ENCODE data around the gene ATP6V0E2. TPM values are rescaled to one million over a fixed set of nuclear protein-coding genes. Genes with fewer than 3 reads are reported as not detected.

Gene ATP6V0E2
- polyA plus RNA-seq (2013, experiment 1 of 2), result 63.8 TPM
- 60.2 TPM for polyA plus RNA-seq (2013, experiment 2 of 2)

DNA sequence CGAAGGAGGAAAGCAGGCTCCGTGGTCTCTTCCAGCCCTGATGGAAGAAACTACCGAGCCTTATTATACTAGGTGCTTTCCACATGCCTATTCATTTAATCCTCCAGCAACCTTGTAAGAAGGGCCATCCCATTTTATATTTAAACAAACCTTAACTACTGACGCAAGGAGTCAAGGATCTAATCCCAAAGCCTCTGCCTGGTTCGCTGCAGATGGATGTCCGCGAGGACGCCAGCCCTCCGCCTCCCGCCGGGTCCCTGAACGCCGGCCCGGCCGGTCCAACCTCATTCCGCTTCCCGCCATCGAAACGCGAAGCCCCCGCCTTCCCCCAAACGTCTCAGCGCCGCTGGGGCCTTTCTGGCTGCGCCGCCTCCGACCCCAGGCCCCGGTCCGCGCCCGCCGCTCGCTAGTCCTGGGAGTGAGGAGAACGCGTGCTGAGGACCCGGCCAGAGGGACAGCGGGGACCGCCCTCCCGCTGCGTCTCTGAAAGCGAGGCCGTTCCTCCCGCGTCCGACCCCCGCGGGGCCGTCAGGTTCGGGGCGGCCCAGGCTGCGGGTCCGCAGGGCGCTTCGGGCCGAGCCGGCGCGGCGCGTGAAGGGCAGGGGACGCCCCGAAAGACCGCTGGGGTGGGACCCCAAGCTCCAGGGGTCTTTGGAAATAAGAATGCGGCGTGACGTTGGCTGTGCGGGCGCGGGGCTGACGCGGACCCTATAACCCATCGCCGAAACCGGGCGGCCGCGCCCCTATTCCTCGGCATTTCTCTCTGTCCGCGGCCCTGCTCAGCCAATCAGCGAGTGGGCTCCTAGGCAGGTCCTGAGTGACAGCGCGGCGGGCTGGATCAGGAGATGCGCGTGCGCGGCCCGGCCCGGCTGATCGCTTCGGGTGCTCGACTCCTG, at the start of gene ATP6V0E2:
Gene ATP6V0E2 (plus strand): TSS at position 896 of the 896 bp plus-strand sequence. CDS start 97 bp downstream, outside the sequence.
- no peak within 1 kb of the TSS for H2AK5ac ChIP-seq (ENCODE audit: low read depth, low read length)
- peak within 1 kb of the TSS; percentile 94 for H3K18ac ChIP-seq (ENCODE audit: low read length)
- peak within 1 kb of the TSS; percentile 95 for H3K23ac ChIP-seq (ENCODE audit: low read depth, low read length, poor library complexity)
- no CpG with 5 or more reads among the region's 93 CpGs for WGBS, 2 donors (ENCODE audit: extremely low coverage in 2 of 2, insufficient read length in 2 of 2, insufficient replicate concordance in 1 of 2)
- peak within 1 kb of the TSS; percentile 90 for H3K4me2 ChIP-seq (ENCODE audit: insufficient read depth, low read length, poor library complexity, severe bottlenecking)
- H3K9ac ChIP-seq (ENCODE audit: low read depth, low read length, poor library complexity), result peak within 1 kb of the TSS; percentile 87
- peak within 1 kb of the TSS; percentile 97 for H2AFZ ChIP-seq (ENCODE audit: low read length)
- DNase-seq (ENCODE audit: low spot score), result peak; percentile 92
- no peak within 1 kb of the TSS for H2BK5ac ChIP-seq (ENCODE audit: low read length)
- H2BK12ac ChIP-seq (ENCODE audit: low read length), result no peak within 1 kb of the TSS
- peak within 1 kb of the TSS; percentile 64 for H3K27ac ChIP-seq (replicated peaks; ENCODE audit: low read length)
- H3K79me1 ChIP-seq (ENCODE audit: low read depth, low read length), result peaks cover 2% of the 10 kb centered on the region
- H4K8ac ChIP-seq (ENCODE audit: low read depth, low read length), result peak within 1 kb of the TSS; percentile 49
- H3K4me1 ChIP-seq (ENCODE audit: control insufficient read depth in 2 of 2, insufficient read depth in 1 of 2, low read depth in 1 of 2, low read length in 2 of 2), result peaks cover 7 to 9% of the 10 kb centered on the region in 2 donors
- H3K14ac ChIP-seq (ENCODE audit: low read length), result no peak within 1 kb of the TSS
- H2BK120ac ChIP-seq (ENCODE audit: low read depth, low read length), result peak within 1 kb of the TSS; percentile 90
- peaks cover 0 to 31% of the 10 kb centered on the region in 2 donors for H3K36me3 ChIP-seq (replicated peaks in 1 of 2; ENCODE audit: control insufficient read depth in 2 of 2, insufficient read depth in 2 of 2, low read length in 2 of 2)
- H3K4ac ChIP-seq (ENCODE audit: low read length), result no peak within 1 kb of the TSS
- H3K4me3 ChIP-seq (ENCODE audit: low read length in 2 of 2), result peak within 1 kb of the TSS; percentile 71 to 93
- H2BK15ac ChIP-seq (ENCODE audit: low read length), result peak within 1 kb of the TSS; percentile 70
- no peak within 1 kb of the TSS for H4K91ac ChIP-seq (ENCODE audit: low read depth, low read length, poor library complexity)
- no peaks in the 10 kb centered on the region for H3K9me3 ChIP-seq (replicated peaks in 1 of 2; ENCODE audit: control insufficient read depth in 2 of 2, insufficient read depth in 1 of 2, low read depth in 1 of 2, low read length in 2 of 2)
- H3K27me3 ChIP-seq (ENCODE audit: control insufficient read depth in 3 of 3, insufficient read depth in 3 of 3, low read depth in 1 of 3, low read length in 3 of 3), result peaks cover 0 to 3% (median 0%) of the 10 kb centered on the region in 3 experiments

GRCh38 chr7:149824301-149824741, 49.4 kb upstream of the ATP6V0E2 start:
- Histone ChIP-seq H3K36me3 (replicated peaks in 1 of 2; ENCODE audit: control insufficient read depth in 2 of 2, insufficient read depth in 2 of 2, low read length in 2 of 2) (no peaks in the 10 kb centered on the region), H3K4ac (ENCODE audit: low read length) (no peak overlapping the region), H2AK5ac (ENCODE audit: low read depth, low read length) (peak overlapping the region; percentile 40), H3K27me3 (ENCODE audit: control insufficient read depth in 3 of 3, insufficient read depth in 3 of 3, low read depth in 1 of 3, low read length in 3 of 3) (peaks cover 0 to 17% (median 0%) of the 10 kb centered on the region in 3 experiments), H3K14ac (ENCODE audit: low read length) (peak overlapping the region; percentile 56), H2BK15ac (ENCODE audit: low read length) (peak overlapping the region; percentile 49), H3K4me3 (ENCODE audit: low read length in 2 of 2) (no peak overlapping the region), H3K23ac (ENCODE audit: low read depth, low read length, poor library complexity) (peak overlapping the region; percentile 43), H2BK120ac (ENCODE audit: low read depth, low read length) (no peak overlapping the region), H3K18ac (ENCODE audit: low read length) (peak overlapping the region; percentile 57), H3K9ac (ENCODE audit: low read depth, low read length, poor library complexity) (no peak overlapping the region), H2BK12ac (ENCODE audit: low read length) (no peak overlapping the region), H3K9me3 (replicated peaks in 1 of 2; ENCODE audit: control insufficient read depth in 2 of 2, insufficient read depth in 1 of 2, low read depth in 1 of 2, low read length in 2 of 2) (peaks cover 0 to 12% of the 10 kb centered on the region in 2 donors), H4K91ac (ENCODE audit: low read depth, low read length, poor library complexity) (no peak overlapping the region), H3K4me2 (ENCODE audit: insufficient read depth, low read length, poor library complexity, severe bottlenecking) (no peak overlapping the region), H4K8ac (ENCODE audit: low read depth, low read length) (no peak overlapping the region), H3K4me1 (ENCODE audit: control insufficient read depth in 2 of 2, insufficient read depth in 1 of 2, low read depth in 1 of 2, low read length in 2 of 2) (no peaks in the 10 kb centered on the region), H2AFZ (ENCODE audit: low read length) (no peak overlapping the region), H3K79me1 (ENCODE audit: low read depth, low read length) (peaks cover 6% of the 10 kb centered on the region), H3K27ac (replicated peaks; ENCODE audit: low read length) (no peak overlapping the region), H2BK5ac (ENCODE audit: low read length) (no peak overlapping the region)
- no CpG with 5 or more reads among the region's 13 CpGs for WGBS, 2 donors (ENCODE audit: extremely low coverage in 2 of 2, insufficient read length in 2 of 2, insufficient replicate concordance in 1 of 2)
- no peak for DNase-seq (ENCODE audit: low spot score)

DNA sequence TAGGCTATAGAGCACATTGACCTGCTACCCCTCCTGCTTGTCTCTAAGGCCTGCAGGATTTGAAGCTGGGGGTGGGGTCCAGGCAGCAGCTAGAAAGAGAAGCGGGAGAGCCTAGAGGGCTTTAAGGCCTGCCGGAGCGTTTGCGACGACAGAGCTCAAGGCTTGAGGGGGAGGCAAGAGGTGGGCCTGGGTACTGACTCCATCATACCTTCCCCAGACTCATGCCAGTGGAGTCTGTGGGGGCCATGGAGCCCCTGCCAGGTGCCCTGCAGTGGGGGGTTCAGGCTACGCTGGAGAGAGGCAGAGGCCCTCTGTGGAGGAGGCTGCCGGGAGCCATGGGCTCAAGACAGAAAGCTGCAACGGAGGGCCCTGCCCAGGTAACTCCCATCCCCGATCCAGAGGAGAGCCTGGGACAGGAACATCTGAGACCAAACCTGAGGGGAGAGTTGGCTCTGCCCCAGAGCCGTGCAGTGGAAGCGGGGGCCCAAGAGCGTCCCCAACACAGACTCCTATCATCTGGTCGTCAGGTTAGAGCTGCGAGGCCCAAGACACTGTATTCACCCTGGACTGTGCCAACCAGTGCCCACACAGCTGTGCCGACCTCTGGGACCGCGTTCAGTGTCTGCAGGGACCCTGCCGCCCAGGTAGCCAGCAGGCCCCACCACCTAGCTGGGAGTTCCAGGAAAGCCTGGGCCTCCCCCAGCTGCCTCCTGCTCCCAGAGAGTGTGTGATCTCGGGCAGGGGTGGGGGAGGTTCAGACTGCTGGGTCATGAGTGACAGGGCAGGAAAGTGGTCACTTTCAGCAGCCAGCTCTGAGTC, 48.8 kb upstream of the ATP6V0E2 start:
- Histone ChIP-seq H2AFZ (ENCODE audit: low read length) (no peak overlapping the region), H4K8ac (ENCODE audit: low read depth, low read length) (no peak overlapping the region), H3K14ac (ENCODE audit: low read length) (peak overlapping the region; percentile 56), H3K4me2 (ENCODE audit: insufficient read depth, low read length, poor library complexity, severe bottlenecking) (no peak overlapping the region), H3K27ac (replicated peaks; ENCODE audit: low read length) (no peak overlapping the region), H2AK5ac (ENCODE audit: low read depth, low read length) (peak overlapping the region; percentile 40), H2BK5ac (ENCODE audit: low read length) (no peak overlapping the region), H2BK12ac (ENCODE audit: low read length) (no peak overlapping the region), H3K4me3 (ENCODE audit: low read length in 2 of 2) (no peak overlapping the region), H3K4me1 (ENCODE audit: control insufficient read depth in 2 of 2, insufficient read depth in 1 of 2, low read depth in 1 of 2, low read length in 2 of 2) (no peaks in the 10 kb centered on the region), H3K9ac (ENCODE audit: low read depth, low read length, poor library complexity) (no peak overlapping the region), H3K79me1 (ENCODE audit: low read depth, low read length) (peaks cover 6% of the 10 kb centered on the region), H3K27me3 (ENCODE audit: control insufficient read depth in 3 of 3, insufficient read depth in 3 of 3, low read depth in 1 of 3, low read length in 3 of 3) (peaks cover 0 to 14% (median 0%) of the 10 kb centered on the region in 3 experiments), H2BK15ac (ENCODE audit: low read length) (peak overlapping the region; percentile 49), H4K91ac (ENCODE audit: low read depth, low read length, poor library complexity) (no peak overlapping the region), H3K18ac (ENCODE audit: low read length) (peak overlapping the region; percentile 57), H3K23ac (ENCODE audit: low read depth, low read length, poor library complexity) (no peak overlapping the region), H3K4ac (ENCODE audit: low read length) (no peak overlapping the region), H3K9me3 (replicated peaks in 1 of 2; ENCODE audit: control insufficient read depth in 2 of 2, insufficient read depth in 1 of 2, low read depth in 1 of 2, low read length in 2 of 2) (peaks cover 0 to 12% of the 10 kb centered on the region in 2 donors), H3K36me3 (replicated peaks in 1 of 2; ENCODE audit: control insufficient read depth in 2 of 2, insufficient read depth in 2 of 2, low read length in 2 of 2) (no peaks in the 10 kb centered on the region), H2BK120ac (ENCODE audit: low read depth, low read length) (no peak overlapping the region)
- no CpG with 5 or more reads among the region's 19 CpGs for WGBS, 2 donors (ENCODE audit: extremely low coverage in 2 of 2, insufficient read length in 2 of 2, insufficient replicate concordance in 1 of 2)
- DNase-seq (ENCODE audit: low spot score), result no peak
